ENCODE measurements around the gene OR51B4.
"Not testable (repeated sequence)": the region's sequence is repeated elsewhere in the genome, so short reads cannot be mapped to it uniquely, and the experiment has no call there.

The OR51B4 gene

GRCh38 chr11:5301846-5302245 is at the start of gene OR51B4:
OR51B4 (minus strand) TSS chr11:5301946; CDS start chr11:5301946, 0 bp downstream.
- no peak for DNase-seq

GRCh38 chr11:5351208-5351607 is 49.5 kb upstream of the OR51B4 start, which contains the start of gene OR51B6:
OR51B6 (plus strand) TSS chr11:5351508; CDS start chr11:5351508, 0 bp downstream.
- no peak for DNase-seq

GRCh38 chr11:5349550-5349949 is 47.8 kb upstream of the OR51B4 start:
- no peak for DNase-seq

GRCh38 chr11:5348551-5349194 is 46.9 kb upstream of the OR51B4 start:
- DNase-seq, result no peak

GRCh38 chr11:5345831-5346230 is 44.1 kb upstream of the OR51B4 start:
- no peak for DNase-seq

- no peak for DNase-seq
These were observed 42.0 kb upstream of the OR51B4 start, which contains the start of gene OR51B5 for GRCh38 chr11:5343474-5344335. OR51B5 (minus strand) TSS chr11:5343524; CDS start chr11:5343524, 0 bp downstream.

- no peak for DNase-seq
These were observed 38.1 kb upstream of the OR51B4 start for GRCh38 chr11:5339771-5340322.

- not testable (repeated sequence) for DNase-seq
These were observed 35.5 kb upstream of the OR51B4 start for GRCh38 chr11:5337253-5337652.

GRCh38 chr11:5336331-5336730 is 34.6 kb upstream of the OR51B4 start:
- DNase-seq, result no peak

- DNase-seq, result no peak
These were observed 33.4 kb upstream of the OR51B4 start for GRCh38 chr11:5335170-5335569.

GRCh38 chr11:5324197-5324596 is 22.5 kb upstream of the OR51B4 start, which contains the start of gene OR51B2:
OR51B2 (minus strand) TSS chr11:5324297; CDS start chr11:5324297, 0 bp downstream.
- no peak for DNase-seq

- DNase-seq, result no peak
These were observed 15.5 kb upstream of the OR51B4 start for GRCh38 chr11:5317292-5317691.

GRCh38 chr11:5313326-5314023 is 11.7 kb upstream of the OR51B4 start:
- DNase-seq, result not testable (repeated sequence)

GRCh38 chr11:5310423-5310822 is 8.7 kb upstream of the OR51B4 start:
- DNase-seq, result no peak

GRCh38 chr11:5307256-5308019 is 5.7 kb upstream of the OR51B4 start:
- DNase-seq, result no peak

GRCh38 chr11:5304046-5304445 is 2.3 kb upstream of the OR51B4 start:
- no peak for DNase-seq

GRCh38 chr11:5303626-5304025 is 1.9 kb upstream of the OR51B4 start:
- DNase-seq, result no peak

- no peak for DNase-seq
These were observed 1.5 kb downstream of the OR51B4 start for GRCh38 chr11:5300251-5300650.

- DNase-seq, result no peak
These were observed 3.3 kb downstream of the OR51B4 start for GRCh38 chr11:5298451-5298850.

- DNase-seq, result no peak
These were observed 3.9 kb downstream of the OR51B4 start for GRCh38 chr11:5297721-5298323.

GRCh38 chr11:5294342-5294995 is 7.3 kb downstream of the OR51B4 start:
- not testable (repeated sequence) for DNase-seq
